ENCODE data around the gene BRCC3.

Gene BRCC3
- 10.0 to 20.5 (median 13.4) reads per million in 4 donors for total RNA-seq

- DNase-seq: peak; percentile 60 to 86 (median 65)
These were observed at the start of gene BRCC3, which contains the start of the genes CMC4 and MTCP1 for GRCh38 chrX:155070975-155071693. TSS of gene BRCC3 (plus strand) at chrX:155071508. CDS start at chrX:155071528, 20 bp downstream. TSS of gene CMC4 (minus strand) at chrX:155071136. CDS start at chrX:155064023, 7,113 bp downstream. TSS of gene MTCP1 (minus strand) at chrX:155071136. CDS start at chrX:155066010, 5,126 bp downstream.

GRCh38 chrX:155022585-155022984 lies 48.7 kb upstream of the BRCC3 start, which contains the start of gene F8:
TSS of gene F8 (minus strand) at chrX:155022723. CDS start at chrX:155022552, 171 bp downstream.
- DNase-seq: no peak

GRCh38 chrX:155023907-155024833 lies 47.1 kb upstream of the BRCC3 start:
- no peak for DNase-seq

DNA sequence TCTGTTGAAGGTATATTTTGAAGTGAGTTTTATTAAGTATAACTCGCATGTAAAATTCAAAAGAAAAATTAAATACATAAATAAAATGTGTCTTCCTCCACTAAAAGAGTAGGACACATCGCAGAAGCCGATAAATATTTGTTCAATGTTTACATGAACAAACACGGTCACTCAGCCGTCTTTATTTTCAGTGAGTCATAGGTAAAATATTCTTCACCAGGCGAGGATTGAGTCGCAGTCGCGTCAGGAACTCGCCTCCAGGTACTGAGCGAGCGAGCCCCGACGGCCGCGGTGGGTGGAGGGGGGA lies 44.9 kb upstream of the BRCC3 start:
- no peak for DNase-seq

GRCh38 chrX:155026727-155027508 lies 44.4 kb upstream of the BRCC3 start, which contains the start of gene FUNDC2:
TSS of gene FUNDC2 (plus strand) at chrX:155026844. CDS start at chrX:155026939, 95 bp downstream.
- peak; percentile 89 to 98 (median 90) for DNase-seq

DNA sequence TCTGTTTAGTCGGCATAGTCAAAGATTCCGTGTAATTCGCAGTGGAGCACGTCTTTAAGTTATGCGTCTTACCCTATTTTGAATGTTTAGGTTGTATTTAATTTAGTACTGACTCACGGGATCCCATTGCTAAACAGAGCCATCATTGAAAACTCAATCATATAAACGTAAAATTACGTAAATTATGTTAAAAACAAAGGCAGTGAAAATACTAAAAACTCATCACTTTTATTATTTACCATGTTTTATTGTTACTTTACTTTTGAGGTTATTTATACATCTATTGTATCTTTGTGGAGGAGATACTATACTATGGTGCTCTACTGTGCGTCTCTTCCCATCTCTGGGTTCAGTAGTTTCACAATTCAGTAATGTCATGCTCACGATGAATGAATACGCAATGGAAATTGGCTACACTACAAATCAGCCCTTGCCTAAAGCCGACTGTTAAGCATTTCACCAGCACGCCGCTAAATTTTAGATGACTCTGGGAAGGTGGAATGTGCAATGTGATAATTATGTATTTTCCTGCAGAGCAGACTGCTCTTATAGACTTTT lies 43.7 kb upstream of the BRCC3 start:
- peak in 2 of 5 donors; percentile 3 to 53 for DNase-seq

GRCh38 chrX:155028129-155028528 lies 43.2 kb upstream of the BRCC3 start:
- DNase-seq: peak in 1 of 5 donors; percentile 6

DNA sequence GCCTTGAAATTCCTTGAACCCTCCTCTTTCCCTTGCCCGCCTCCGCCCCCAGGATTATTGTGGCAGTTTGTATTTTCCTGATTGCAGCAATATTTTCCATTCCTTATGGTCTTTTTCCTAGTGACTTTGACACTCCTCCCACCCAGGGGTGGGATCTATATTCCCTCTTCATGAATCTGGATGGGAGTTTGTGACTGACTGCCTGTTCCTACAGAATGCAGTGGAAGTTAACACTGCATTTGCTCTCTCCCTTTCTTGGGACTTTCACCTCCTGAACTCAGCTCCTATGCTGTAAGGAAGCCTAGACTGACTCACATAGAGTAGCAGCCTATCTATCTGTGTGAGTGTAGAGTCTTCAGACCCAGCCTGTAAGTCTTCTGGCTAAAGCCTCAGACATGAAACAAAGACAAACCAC lies 42.4 kb upstream of the BRCC3 start:
- no peak for DNase-seq

- no peak for DNase-seq
These were observed 39.7 kb upstream of the BRCC3 start for GRCh38 chrX:155031657-155032056.

GRCh38 chrX:155035688-155036087 lies 35.6 kb upstream of the BRCC3 start:
- DNase-seq: no peak

GRCh38 chrX:155046129-155046810 lies 25.0 kb upstream of the BRCC3 start:
- DNase-seq: no peak

GRCh38 chrX:155046811-155047528 lies 24.3 kb upstream of the BRCC3 start:
- DNase-seq: no peak

- peak; percentile 8 to 46 (median 28) for DNase-seq
These were observed 22.2 kb upstream of the BRCC3 start for GRCh38 chrX:155048977-155049619.

DNA sequence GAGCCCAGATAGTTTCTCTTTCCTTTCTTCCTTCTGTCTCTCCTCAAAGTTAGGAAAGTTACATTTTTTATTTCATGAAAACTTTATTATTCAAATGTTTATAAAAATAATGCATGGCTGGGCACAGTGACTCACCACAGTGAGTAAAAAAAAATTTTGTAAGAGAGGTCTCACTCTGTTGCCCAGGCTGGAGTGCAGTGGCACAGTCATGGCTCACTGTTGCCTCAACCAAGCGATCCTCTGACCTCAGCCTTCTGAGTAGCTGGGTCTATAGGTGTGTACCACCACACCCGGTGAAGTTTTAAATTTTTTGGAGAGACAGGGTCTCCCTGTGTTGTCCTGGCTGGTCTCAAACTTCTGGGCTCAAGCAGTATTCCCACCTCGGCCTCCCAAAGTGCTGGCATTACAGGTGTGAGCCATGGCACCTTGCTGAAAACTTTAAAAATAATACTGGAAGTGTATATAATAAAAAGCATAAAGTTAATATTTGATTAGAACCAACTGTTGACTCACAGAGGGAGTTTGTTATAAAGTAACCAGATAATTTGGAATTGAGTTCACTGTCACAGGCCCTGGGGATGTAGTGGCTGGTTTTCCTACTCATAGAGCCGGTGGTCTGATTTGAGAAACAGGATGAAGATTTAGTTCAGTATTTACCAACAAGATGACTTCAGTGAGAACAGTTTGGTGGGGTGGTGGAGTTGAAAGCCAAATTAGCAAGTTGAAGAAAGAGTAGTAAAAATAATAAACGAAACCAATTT lies 18.4 kb upstream of the BRCC3 start:
- DNase-seq: no peak

- DNase-seq: no peak
These were observed 17.7 kb upstream of the BRCC3 start for GRCh38 chrX:155053656-155054055.

GRCh38 chrX:155054255-155054654 lies 17.1 kb upstream of the BRCC3 start:
- no peak for DNase-seq

- DNase-seq: no peak
These were observed 15.8 kb upstream of the BRCC3 start for GRCh38 chrX:155055494-155055893.

DNA sequence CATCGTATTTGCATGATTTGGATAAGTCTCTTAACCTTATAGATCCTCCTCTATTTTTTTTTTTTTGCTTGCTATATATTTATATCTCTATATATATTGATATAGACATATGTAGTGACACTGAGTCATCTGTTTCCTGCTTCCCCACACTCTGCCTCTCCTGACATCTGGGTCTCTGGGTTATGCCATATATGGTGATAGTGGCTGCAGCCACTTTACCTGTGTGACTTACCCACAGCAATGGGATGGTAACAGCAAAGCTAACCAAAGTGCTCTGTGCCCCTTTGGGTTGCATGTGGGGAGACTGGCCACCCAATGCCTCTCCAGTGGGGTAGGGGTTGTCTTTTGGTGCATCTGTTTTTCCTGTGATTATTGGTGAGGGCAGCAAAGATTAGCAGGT lies 14.8 kb upstream of the BRCC3 start:
- DNase-seq: peak in 1 of 5 donors; percentile 14

Data from T-helper 1 cell (primary cell).